ENCODE results near the gene NFATC3. TPM values are rescaled to one million over a fixed set of nuclear protein-coding genes. Genes with fewer than 3 reads are reported as not detected.

NFATC3 gene
- total and polyA plus RNA-seq, 10 donors, result 12.4 to 89.7 (median 67.2) TPM

- Histone ChIP-seq H3K27me3 (replicated peaks in 1 of 7) (no peaks in the 10 kb centered on the region), H3K27ac (peak overlapping the region in 5 of 8 donors; percentile 27 to 73 (median 62)), H3K9me3 (no peaks in the 10 kb centered on the region), H3K36me3 (peaks cover 0 to 89% (median 16%) of the 10 kb centered on the region in 6 donors), H3K4me3 (no peak overlapping the region), H3K4me1 (peaks cover 18 to 87% (median 54%) of the 10 kb centered on the region in 6 donors)
- 79 to 90% (median 85%) methylated on average over 8 of the region's 8 CpGs for WGBS, 5 donors
- TF ChIP-seq POLR2AphosphoS5 (IDR thresholded peaks at IDR 0.05) (no peak), POLR2A (IDR thresholded peaks at IDR 0.05) (no peak)
- TF ChIP-seq, protein P1, sequence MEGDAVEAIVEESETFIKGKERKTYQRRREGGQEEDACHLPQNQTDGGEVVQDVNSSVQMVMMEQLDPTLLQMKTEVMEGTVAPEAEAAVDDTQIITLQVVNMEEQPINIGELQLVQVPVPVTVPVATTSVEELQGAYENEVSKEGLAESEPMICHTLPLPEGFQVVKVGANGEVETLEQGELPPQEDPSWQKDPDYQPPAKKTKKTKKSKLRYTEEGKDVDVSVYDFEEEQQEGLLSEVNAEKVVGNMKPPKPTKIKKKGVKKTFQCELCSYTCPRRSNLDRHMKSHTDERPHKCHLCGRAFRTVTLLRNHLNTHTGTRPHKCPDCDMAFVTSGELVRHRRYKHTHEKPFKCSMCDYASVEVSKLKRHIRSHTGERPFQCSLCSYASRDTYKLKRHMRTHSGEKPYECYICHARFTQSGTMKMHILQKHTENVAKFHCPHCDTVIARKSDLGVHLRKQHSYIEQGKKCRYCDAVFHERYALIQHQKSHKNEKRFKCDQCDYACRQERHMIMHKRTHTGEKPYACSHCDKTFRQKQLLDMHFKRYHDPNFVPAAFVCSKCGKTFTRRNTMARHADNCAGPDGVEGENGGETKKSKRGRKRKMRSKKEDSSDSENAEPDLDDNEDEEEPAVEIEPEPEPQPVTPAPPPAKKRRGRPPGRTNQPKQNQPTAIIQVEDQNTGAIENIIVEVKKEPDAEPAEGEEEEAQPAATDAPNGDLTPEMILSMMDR (IDR thresholded peaks at IDR 0.05 in 8 of 11, conservative IDR thresholded peaks at IDR 0.05 in 3 of 11), result no peak
- intact Hi-C loops (cut with DNase I; ENCODE audit: low total_unique reads), result no loop called here
- no peak for DNase-seq
These were observed 188.7 kb downstream of the NFATC3 start for GRCh38 chr16:68273896-68274295.

DNA sequence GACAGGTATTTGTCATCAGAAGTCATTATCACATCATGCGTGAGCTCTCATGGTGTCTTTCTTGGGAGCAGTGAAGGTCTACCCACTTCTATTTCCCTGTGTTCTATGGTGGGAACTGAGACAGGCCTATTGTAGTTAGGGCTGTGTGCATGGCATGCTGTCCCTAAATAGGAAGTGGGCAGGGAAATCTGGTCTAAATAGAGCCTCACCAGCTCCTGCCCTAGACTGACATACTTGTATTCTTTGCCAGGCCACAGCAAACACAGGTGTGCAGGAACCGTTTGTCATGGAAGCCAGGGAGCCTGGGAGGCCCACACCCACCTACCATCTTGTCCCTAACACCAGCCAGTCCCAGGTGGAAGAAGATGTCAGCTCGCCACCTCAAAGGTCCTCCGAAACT, 189.3 kb downstream of the NFATC3 start:
- intact Hi-C loops (cut with DNase I; ENCODE audit: low total_unique reads), result no loop called here
- Histone ChIP-seq H3K27ac (peak overlapping the region in 6 of 8 donors; percentile 27 to 73 (median 60)), H3K4me1 (peaks cover 18 to 86% (median 52%) of the 10 kb centered on the region in 6 donors), H3K36me3 (peaks cover 0 to 93% (median 16%) of the 10 kb centered on the region in 6 donors), H3K27me3 (replicated peaks in 1 of 7) (no peaks in the 10 kb centered on the region), H3K9me3 (no peaks in the 10 kb centered on the region), H3K4me3 (no peak overlapping the region)
- TF ChIP-seq POLR2A (IDR thresholded peaks at IDR 0.05) (no peak), POLR2AphosphoS5 (IDR thresholded peaks at IDR 0.05) (no peak)
- TF ChIP-seq, protein P1 (IDR thresholded peaks at IDR 0.05 in 8 of 11, conservative IDR thresholded peaks at IDR 0.05 in 3 of 11), result no peak
- DNase-seq, result no peak
- 89 to 95% (median 91%) methylated on average over 4 of the region's 4 CpGs for WGBS, 5 donors

DNA sequence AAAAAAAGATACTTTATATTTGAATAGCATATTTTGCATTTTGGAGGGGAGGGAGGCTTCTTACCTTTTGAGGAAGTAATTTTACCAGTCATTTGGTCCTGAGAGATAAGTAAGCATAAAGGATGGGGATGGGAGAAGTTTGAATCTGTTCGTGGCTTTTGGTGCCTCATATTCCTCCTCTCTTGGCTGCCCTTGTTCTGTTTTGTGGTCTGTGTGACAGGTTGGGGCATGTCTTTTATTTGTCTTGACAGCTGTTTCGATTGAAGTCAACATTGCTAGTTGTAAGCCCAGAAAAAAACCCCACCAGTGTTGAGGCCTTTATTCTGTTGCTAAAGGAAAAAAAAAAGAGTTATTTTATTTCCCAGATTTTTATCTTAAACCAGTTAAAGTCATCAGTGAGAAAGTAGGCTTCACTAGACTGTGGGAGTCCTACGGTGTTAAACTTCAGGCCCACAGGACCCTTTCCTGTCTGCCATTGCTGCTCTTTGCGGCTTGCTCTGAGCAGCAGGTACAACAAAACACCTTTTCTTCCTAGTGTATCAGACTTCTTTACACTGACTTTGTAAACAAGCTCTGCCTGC, 190.5 kb downstream of the NFATC3 start:
- intact Hi-C loops (cut with DNase I; ENCODE audit: low total_unique reads), result no loop called here
- no peaks in the 10 kb centered on the region for H3K27me3 ChIP-seq (replicated peaks in 1 of 7)
- H3K27ac ChIP-seq, result peak overlapping the region; percentile 19 to 73 (median 60)
- H3K4me1 ChIP-seq, result peaks cover 18 to 86% (median 52%) of the 10 kb centered on the region in 6 donors
- H3K36me3 ChIP-seq, result peaks cover 0 to 88% (median 16%) of the 10 kb centered on the region in 6 donors
- no peak overlapping the region for H3K4me3 ChIP-seq
- TF ChIP-seq POLR2AphosphoS5 (IDR thresholded peaks at IDR 0.05) (no peak), POLR2A (IDR thresholded peaks at IDR 0.05) (no peak)
- TF ChIP-seq, protein P1 (IDR thresholded peaks at IDR 0.05 in 8 of 11, conservative IDR thresholded peaks at IDR 0.05 in 3 of 11), result no peak
- no peak for DNase-seq
- no peaks in the 10 kb centered on the region for H3K9me3 ChIP-seq
- WGBS, 5 donors, result 29 to 44% (median 38%) methylated on average over 4 of the region's 4 CpGs

GRCh38 chr16:68276223-68276622, 191.1 kb downstream of the NFATC3 start:
- Histone ChIP-seq H3K27me3 (replicated peaks in 1 of 7) (no peaks in the 10 kb centered on the region), H3K36me3 (peaks cover 0 to 88% (median 16%) of the 10 kb centered on the region in 6 donors), H3K4me1 (peaks cover 18 to 88% (median 55%) of the 10 kb centered on the region in 6 donors), H3K4me3 (no peak overlapping the region), H3K9me3 (no peaks in the 10 kb centered on the region), H3K27ac (peak overlapping the region; percentile 19 to 73 (median 60))
- no peak for DNase-seq
- WGBS, 5 donors, result 60 to 88% (median 79%) methylated on average over 3 of the region's 3 CpGs
- TF ChIP-seq POLR2A (IDR thresholded peaks at IDR 0.05) (no peak), POLR2AphosphoS5 (IDR thresholded peaks at IDR 0.05) (no peak)
- TF ChIP-seq, protein P1 (IDR thresholded peaks at IDR 0.05 in 8 of 11, conservative IDR thresholded peaks at IDR 0.05 in 3 of 11), result no peak
- intact Hi-C loops (cut with DNase I; ENCODE audit: low total_unique reads), result no loop called here

Measured in spleen (tissue), 11 donors.